Tibial nerve (tissue), 4 donors: ENCODE data around the gene RNASE12. TPM values are rescaled to one million over a fixed set of nuclear protein-coding genes. Genes with fewer than 3 reads are reported as not detected.

Source experiments
- DNase-seq, 2 donors: peaks; one replicate each; pipeline ENCODE4 v3.0.0-alpha.2; 2019; ENCODE audit warnings: low spot score in 2 of 2
- H3K27ac ChIP-seq, 4 donors: fragments of 200-600 bp; sonication (generic) in 3 of 4; one replicate each; pipeline ENCODE4 v1.5.1; 2017 to 2019; ENCODE audit warnings: mild to moderate bottlenecking in 1 of 4
- H3K27me3 ChIP-seq, 2 donors: fragments of 200-600 bp; sonication (generic) in 1 of 2; one replicate each; pipeline versions ENCODE4 v1.5.1 to v1.6.0; 2017 to 2019
- H3K36me3 ChIP-seq, 3 donors: fragments of 200-600 bp; sonication (generic); one replicate each; pipeline ENCODE4 v1.5.1; 2018 to 2019
- H3K4me1 ChIP-seq, 4 donors: fragments of 200-600 bp; sonication (generic) in 3 of 4; one replicate each; pipeline ENCODE4 v1.5.1; 2017 to 2019
- H3K4me3 ChIP-seq, 4 donors: fragments of 200-600 bp; sonication (generic) in 3 of 4; one replicate each; pipeline ENCODE4 v1.5.1; 2017 to 2019; ENCODE audit warnings: mild to moderate bottlenecking in 1 of 4, moderate library complexity in 1 of 4
- H3K9me3 ChIP-seq, 4 donors: fragments of 200-600 bp; sonication (generic) in 3 of 4; one replicate each; pipeline ENCODE4 v1.5.1; 2017 to 2019
- CTCF ChIP-seq, 5 experiments: fragments of 200-600 bp in 3 of 5; fragments of 450-650 bp in 2 of 5; sonication (generic) in 3 of 5; IDR thresholded peaks; one replicate each; pipeline ENCODE4 v1.5.1; 2016 to 2019; ENCODE audit warnings: antibody characterized with exemption in 5 of 5, mild to moderate bottlenecking in 3 of 5, moderate library complexity in 2 of 5
- EP300 ChIP-seq, 2 donors: sonication (generic); formaldehyde crosslinking; IDR thresholded peaks; one replicate each; pipeline ENCODE4 v1.6.1; 2017; ENCODE audit warnings: antibody characterized with exemption in 2 of 2, mild to moderate bottlenecking in 1 of 2
- POLR2A ChIP-seq, 2 donors: fragments of 450-650 bp; IDR thresholded peaks; one replicate each; pipeline ENCODE4 v1.6.1; 2017; ENCODE audit warnings: antibody characterized with exemption in 2 of 2, mild to moderate bottlenecking in 2 of 2, moderate library complexity in 2 of 2
- WGBS, 2 donors: methylation state at CpG; one replicate each; pipeline ENCODE4 v1.1.5; 2018; 5-methylcytosine and 5-hydroxymethylcytosine counted together
- total RNA-seq, 4 donors: library from RNA; depleted of rRNA; stranded (reverse); fragments of >200 nt; gene quantifications; one replicate each; pipeline ENCODE4 v1.1.0, GENCODE V29; 2016

RNASE12 gene
- total RNA-seq, 4 donors from 2014 or later = not detected

GRCh38 chr14:20550926-20551325 is 40.2 kb downstream of the RNASE12 start:
- TF ChIP-seq EP300 (IDR thresholded peaks at IDR 0.05) = no peak
- TF ChIP-seq POLR2A (IDR thresholded peaks at IDR 0.05) = no peak
- no peak overlapping the region for H3K4me3 ChIP-seq
- H3K9me3 ChIP-seq = no peaks in the 10 kb centered on the region
- H3K27ac ChIP-seq = no peak overlapping the region
- no peaks in the 10 kb centered on the region for H3K27me3 ChIP-seq
- 94 to 98% methylated on average over 2 of the region's 2 CpGs for WGBS, 2 donors
- DNase-seq = no peak
- no peaks in the 10 kb centered on the region for H3K36me3 ChIP-seq
- H3K4me1 ChIP-seq = no peaks in the 10 kb centered on the region

- no peaks in the 10 kb centered on the region for H3K4me1 ChIP-seq
- H3K4me3 ChIP-seq = no peak overlapping the region
- 86 to 89% methylated on average over 10 of the region's 10 CpGs for WGBS, 2 donors
- no peaks in the 10 kb centered on the region for H3K36me3 ChIP-seq
- no peak for DNase-seq
- no peak overlapping the region for H3K27ac ChIP-seq
- no peaks in the 10 kb centered on the region for H3K27me3 ChIP-seq
- TF ChIP-seq POLR2A (IDR thresholded peaks at IDR 0.05) (no peak), EP300 (IDR thresholded peaks at IDR 0.05) (no peak), CTCF (IDR thresholded peaks at IDR 0.05) (no peak)
- no peaks in the 10 kb centered on the region for H3K9me3 ChIP-seq
These were observed 42.6 kb downstream of the RNASE12 start for GRCh38 chr14:20548414-20549158.

GRCh38 chr14:20546877-20547276 is 44.3 kb downstream of the RNASE12 start:
- TF ChIP-seq POLR2A (IDR thresholded peaks at IDR 0.05) (no peak), CTCF (IDR thresholded peaks at IDR 0.05) (no peak), EP300 (IDR thresholded peaks at IDR 0.05) (no peak)
- Histone ChIP-seq H3K9me3 (no peaks in the 10 kb centered on the region), H3K36me3 (no peaks in the 10 kb centered on the region), H3K27ac (no peak overlapping the region), H3K4me1 (no peaks in the 10 kb centered on the region), H3K27me3 (no peaks in the 10 kb centered on the region), H3K4me3 (no peak overlapping the region)
- WGBS, 2 donors = 55 to 60% methylated on average over 3 of the region's 3 CpGs
- no peak for DNase-seq

Other genes starting within 250 kb of the RNASE12 start
- gene PARP2, start 247.7 kb downstream of the RNASE12 start, total RNA-seq = 10 to 100 TPM; 12.2 to 17.7 (median 15.6) TPM
- 10 to 100 TPM; 30.3 to 50.0 (median 36.0) TPM for gene TEP1, start 177.9 kb downstream of the RNASE12 start, total RNA-seq
- 1 to 10 TPM; 1.2 to 4.5 (median 1.8) TPM for gene KLHL33, start 155.2 kb downstream of the RNASE12 start, total RNA-seq
- gene OSGEP, start 136.6 kb downstream of the RNASE12 start, total RNA-seq = 100 to 1,000 TPM in 1 of 4 donors, 10 to 100 TPM in 3; 58.4 to 115 (median 70.6) TPM
- gene APEX1, start 136.2 kb downstream of the RNASE12 start, total RNA-seq = 100 to 1,000 TPM; 125 to 134 (median 131) TPM
- gene PIP4P1, start 129.9 kb downstream of the RNASE12 start, total RNA-seq = 10 to 100 TPM; 11.8 to 29.7 (median 23.9) TPM
- 10 to 100 TPM; 17.0 to 37.5 (median 27.6) TPM for gene PNP, start 122.0 kb downstream of the RNASE12 start, total RNA-seq
- under 1 TPM in 1 of 4 donors, not detected in 3; 0.44 TPM for gene RNASE10, start 85.8 kb downstream of the RNASE12 start, total RNA-seq
- gene RNASE9, start 30.3 kb downstream of the RNASE12 start, total RNA-seq = not detected
- gene RNASE11, start 3.4 kb downstream of the RNASE12 start, total RNA-seq = not detected
- gene OR6S1, start 50.3 kb upstream of the RNASE12 start, total RNA-seq = not detected
- 100 to 1,000 TPM in 2 of 4 donors, 10 to 100 TPM in 2; 90.9 to 193 (median 118) TPM for gene RNASE4, start 93.2 kb upstream of the RNASE12 start, total RNA-seq
- 10 to 100 TPM; 31.2 to 41.9 (median 39.5) TPM for gene ANG, start 97.4 kb upstream of the RNASE12 start, total RNA-seq
- not detected for gene EDDM3A, start 154.5 kb upstream of the RNASE12 start, total RNA-seq
- not detected for gene EDDM3B, start 177.0 kb upstream of the RNASE12 start, total RNA-seq
- 10 to 100 TPM in 3 of 4 donors, 1 to 10 TPM in 1; 8.7 to 17.0 (median 13.6) TPM for gene RNASE6, start 189.9 kb upstream of the RNASE12 start, total RNA-seq
- 100 to 1,000 TPM; 245 to 430 (median 379) TPM for gene RNASE1, start 211.5 kb upstream of the RNASE12 start, total RNA-seq